Trophoblast cell (in vitro differentiated cells and primary cell): ENCODE data around the gene RGS3.
A peak's percentile ranks its signal among the peaks of the same experiment; 100 is the strongest.

Experiments
- DNase-seq, 2 donors: peaks; one replicate each; pipeline ENCODE4 v3.0.0-alpha.2; 2016
- H2AFZ ChIP-seq: 2 replicates; pipeline ENCODE4 v1.6.1; 2013; ENCODE audit warnings: low read length, moderate library complexity, mild to moderate bottlenecking; ENCODE audit not compliant: insufficient read depth, poor library complexity
- H2AK5ac ChIP-seq: 2 replicates; pipeline ENCODE4 v1.6.1; 2013; ENCODE audit warnings: mild to moderate bottlenecking, low read length
- H2BK120ac ChIP-seq: 2 replicates; pipeline ENCODE4 v1.6.1; 2013; ENCODE audit warnings: low read length, mild to moderate bottlenecking, moderate library complexity; ENCODE audit not compliant: insufficient read depth, poor library complexity
- H2BK12ac ChIP-seq: 2 replicates; pipeline ENCODE4 v1.6.1; 2013; ENCODE audit warnings: mild to moderate bottlenecking, low read length, moderate library complexity
- H2BK5ac ChIP-seq: 2 replicates; pipeline ENCODE4 v1.6.1; 2013; ENCODE audit warnings: low read length, low read depth, moderate library complexity, mild to moderate bottlenecking; ENCODE audit not compliant: poor library complexity
- H3K14ac ChIP-seq: 2 replicates; pipeline ENCODE4 v1.6.1; 2013; ENCODE audit warnings: mild to moderate bottlenecking, low read length
- H3K18ac ChIP-seq: 2 replicates; pipeline ENCODE4 v1.6.1; 2013; ENCODE audit warnings: mild to moderate bottlenecking, low read length
- H3K23ac ChIP-seq: 2 replicates; pipeline ENCODE4 v1.6.1; 2013; ENCODE audit warnings: low read length
- H3K27ac ChIP-seq: 2 replicates; pipeline ENCODE4 v1.5.1; 2013; ENCODE audit warnings: low read depth, mild to moderate bottlenecking, inconsistent platforms, low read length, moderate library complexity
- H3K27me3 ChIP-seq: 2 replicates; pipeline ENCODE4 v1.6.1; 2013; ENCODE audit warnings: inconsistent platforms, mild to moderate bottlenecking, low read length, moderate library complexity; ENCODE audit not compliant: insufficient read depth
- H3K36me3 ChIP-seq, 2 experiments: 1 replicate in 1 of 2; 2 replicates in 1 of 2; pipeline ENCODE4 v1.6.1; 2013; ENCODE audit warnings: low read length in 2 of 2, mild to moderate bottlenecking in 2 of 2, moderate library complexity in 1 of 2; ENCODE audit not compliant: insufficient read depth in 2 of 2, control insufficient read depth in 1 of 2
- H3K4ac ChIP-seq: 2 replicates; pipeline ENCODE4 v1.6.1; 2013; ENCODE audit warnings: low read depth, mild to moderate bottlenecking, low read length, moderate library complexity
- H3K4me1 ChIP-seq, 2 experiments: 1 replicate in 1 of 2; 2 replicates in 1 of 2; pipeline ENCODE4 v1.6.1; 2013; ENCODE audit warnings: low read length in 2 of 2, mild to moderate bottlenecking in 2 of 2, moderate library complexity in 1 of 2; ENCODE audit not compliant: insufficient read depth in 2 of 2, control insufficient read depth in 1 of 2
- H3K4me2 ChIP-seq: 2 replicates; pipeline ENCODE4 v1.6.1; 2013; ENCODE audit warnings: inconsistent platforms, mild to moderate bottlenecking, low read length, moderate library complexity
- H3K4me3 ChIP-seq: 2 replicates; pipeline ENCODE4 v1.5.1; 2013; ENCODE audit warnings: mild to moderate bottlenecking, low read depth, low read length, inconsistent platforms
- H3K79me1 ChIP-seq: one replicate; pipeline ENCODE4 v1.6.1; 2013; ENCODE audit warnings: low read length
- H3K79me2 ChIP-seq: 2 replicates; pipeline ENCODE4 v1.6.1; 2013; ENCODE audit warnings: low read length, mild to moderate bottlenecking; ENCODE audit not compliant: control insufficient read depth, insufficient read depth, poor library complexity
- H3K9ac ChIP-seq: 2 replicates; pipeline ENCODE4 v1.6.1; 2013; ENCODE audit warnings: mild to moderate bottlenecking, low read length
- H3K9me3 ChIP-seq: 2 replicates; pipeline ENCODE4 v1.6.1; 2013; ENCODE audit warnings: low read depth, mild to moderate bottlenecking, control low read depth, inconsistent platforms, low read length; ENCODE audit not compliant: insufficient read depth
- H4K12ac ChIP-seq: 2 replicates; pipeline ENCODE4 v1.6.1; 2013; ENCODE audit warnings: low read depth, mild to moderate bottlenecking, low read length, moderate library complexity
- H4K8ac ChIP-seq: 2 replicates; pipeline ENCODE4 v1.6.1; 2013; ENCODE audit warnings: low read depth, mild to moderate bottlenecking, low read length, moderate library complexity
- H4K91ac ChIP-seq: one replicate; pipeline ENCODE4 v1.6.1; 2013; ENCODE audit warnings: low read depth, mild to moderate bottlenecking, low read length, moderate library complexity
- WGBS: extraction: QIAGEN DNeasy Blood & Tissue Kit; methylation state at CpG from one replicate; pipeline ENCODE4 v1.1.7; 2013; ENCODE audit warnings: missing lambda C conversion rate; ENCODE audit not compliant: insufficient read length, insufficient coverage; ENCODE audit errors: extremely low coverage; 5-methylcytosine and 5-hydroxymethylcytosine counted together

Gene RGS3

GRCh38 chr9:113545068-113545467, 81.5 kb downstream of the RGS3 start:
- Histone ChIP-seq H2BK5ac (no peak overlapping the region), H2AK5ac (peak overlapping the region; percentile 40), H4K91ac (no peak overlapping the region), H2BK120ac (no peak overlapping the region), H4K12ac (no peak overlapping the region), H3K27ac (no peak overlapping the region), H3K9me3 (peaks cover 2% of the 10 kb centered on the region), H3K23ac (no peak overlapping the region), H3K36me3 (peaks cover 2 to 9% of the 10 kb centered on the region in 2 experiments), H2AFZ (no peak overlapping the region), H3K4me3 (no peak overlapping the region), H3K14ac (no peak overlapping the region), H3K79me2 (no peaks in the 10 kb centered on the region), H3K27me3 (no peaks in the 10 kb centered on the region), H3K4me1 (peaks cover 23 to 28% of the 10 kb centered on the region in 2 experiments), H4K8ac (no peak overlapping the region), H3K79me1 (peaks cover 29% of the 10 kb centered on the region), H3K9ac (no peak overlapping the region), H3K18ac (no peak overlapping the region), H3K4ac (no peak overlapping the region), H2BK12ac (no peak overlapping the region), H3K4me2 (no peak overlapping the region)
- no peak for DNase-seq
- no CpG with 5 or more reads among the region's 2 CpGs for WGBS

GRCh38 chr9:113546566-113546965, 83.0 kb downstream of the RGS3 start:
- Histone ChIP-seq H4K8ac (no peak overlapping the region), H2AK5ac (peak overlapping the region; percentile 7), H3K4ac (no peak overlapping the region), H3K4me1 (peaks cover 14 to 17% of the 10 kb centered on the region in 2 experiments), H3K9me3 (no peaks in the 10 kb centered on the region), H3K36me3 (peaks cover under 1 to 3% of the 10 kb centered on the region in 2 experiments), H3K27ac (peak overlapping the region; percentile 97), H2BK5ac (peak overlapping the region; percentile 18), H3K79me2 (no peaks in the 10 kb centered on the region), H3K9ac (no peak overlapping the region), H3K14ac (no peak overlapping the region), H3K79me1 (peaks cover 22% of the 10 kb centered on the region), H2BK120ac (no peak overlapping the region), H3K18ac (peak overlapping the region; percentile 22), H3K4me3 (no peak overlapping the region), H3K4me2 (no peak overlapping the region), H2BK12ac (peak overlapping the region; percentile 37), H3K27me3 (no peaks in the 10 kb centered on the region), H4K12ac (no peak overlapping the region), H3K23ac (no peak overlapping the region), H2AFZ (no peak overlapping the region), H4K91ac (peak overlapping the region; percentile 20)
- no CpG with 5 or more reads among the region's 5 CpGs for WGBS
- no peak for DNase-seq

GRCh38 chr9:113547501-113547900, 84.0 kb downstream of the RGS3 start:
- no peak overlapping the region for H4K12ac ChIP-seq
- peak overlapping the region; percentile 74 for H3K18ac ChIP-seq
- no peaks in the 10 kb centered on the region for H3K9me3 ChIP-seq
- peak overlapping the region; percentile 97 for H3K27ac ChIP-seq
- no peak for DNase-seq
- peak overlapping the region; percentile 82 for H2BK120ac ChIP-seq
- no peak overlapping the region for H3K9ac ChIP-seq
- peak overlapping the region; percentile 90 for H2BK12ac ChIP-seq
- peaks cover 21% of the 10 kb centered on the region for H3K79me1 ChIP-seq
- peak overlapping the region; percentile 77 for H3K14ac ChIP-seq
- no peak overlapping the region for H3K4me3 ChIP-seq
- H2BK5ac ChIP-seq: peak overlapping the region; percentile 74
- no CpG with 5 or more reads among the region's 5 CpGs for WGBS
- H3K23ac ChIP-seq: no peak overlapping the region
- peaks cover 14 to 17% of the 10 kb centered on the region in 2 experiments for H3K4me1 ChIP-seq
- H2AFZ ChIP-seq: no peak overlapping the region
- H3K27me3 ChIP-seq: no peaks in the 10 kb centered on the region
- H2AK5ac ChIP-seq: peak overlapping the region; percentile 93
- no peak overlapping the region for H3K4me2 ChIP-seq
- peak overlapping the region; percentile 17 for H3K4ac ChIP-seq
- H4K8ac ChIP-seq: peak overlapping the region; percentile 77
- peak overlapping the region; percentile 89 for H4K91ac ChIP-seq
- no peaks in the 10 kb centered on the region for H3K79me2 ChIP-seq
- no peaks in the 10 kb centered on the region for H3K36me3 ChIP-seq

GRCh38 chr9:113548221-113549041, 84.9 kb downstream of the RGS3 start:
- H3K18ac ChIP-seq: peak overlapping the region; percentile 69
- peak overlapping the region; percentile 1 for H3K9ac ChIP-seq
- H3K9me3 ChIP-seq: no peaks in the 10 kb centered on the region
- WGBS: no CpG with 5 or more reads among the region's 11 CpGs
- peak overlapping the region; percentile 97 for H3K27ac ChIP-seq
- no peak overlapping the region for H3K23ac ChIP-seq
- peak overlapping the region; percentile 7 for H3K4ac ChIP-seq
- peak; percentile 45 to 69 for DNase-seq
- H4K8ac ChIP-seq: peak overlapping the region; percentile 12
- H3K14ac ChIP-seq: peak overlapping the region; percentile 33
- peak overlapping the region; percentile 70 for H2BK120ac ChIP-seq
- H3K36me3 ChIP-seq: no peaks in the 10 kb centered on the region
- peak overlapping the region; percentile 46 for H2BK12ac ChIP-seq
- peak overlapping the region; percentile 33 for H4K12ac ChIP-seq
- no peaks in the 10 kb centered on the region for H3K79me2 ChIP-seq
- peak overlapping the region; percentile 84 for H4K91ac ChIP-seq
- peaks cover 14 to 17% of the 10 kb centered on the region in 2 experiments for H3K4me1 ChIP-seq
- peak overlapping the region; percentile 50 for H2AFZ ChIP-seq
- H2AK5ac ChIP-seq: peak overlapping the region; percentile 66
- no peak overlapping the region for H3K4me3 ChIP-seq
- no peaks in the 10 kb centered on the region for H3K27me3 ChIP-seq
- H2BK5ac ChIP-seq: peak overlapping the region; percentile 75
- peaks cover 20% of the 10 kb centered on the region for H3K79me1 ChIP-seq
- H3K4me2 ChIP-seq: peak overlapping the region; percentile 44
